ENCODE measurements around the gene FBH1.
"Not testable (repeated sequence)": the region's sequence is repeated elsewhere in the genome, so short reads cannot be mapped to it uniquely, and the experiment has no call there.

Gene FBH1

GRCh38 chr10:5889624-5890451 lies at the start of gene FBH1, which contains the start of gene ANKRD16:
TSS of gene FBH1 (plus strand) at chr10:5890243. CDS start at chr10:5890346, 103 bp downstream.
TSS of gene ANKRD16 (minus strand) at chr10:5889893. CDS start at chr10:5889354, 539 bp downstream.
- no peak for FAIRE-seq

- no peak for FAIRE-seq
Measured at GRCh38 chr10:5840314-5841307, 49.4 kb upstream of the FBH1 start.

- no peak for FAIRE-seq
Measured at GRCh38 chr10:5841965-5842364, 48.1 kb upstream of the FBH1 start.

DNA sequence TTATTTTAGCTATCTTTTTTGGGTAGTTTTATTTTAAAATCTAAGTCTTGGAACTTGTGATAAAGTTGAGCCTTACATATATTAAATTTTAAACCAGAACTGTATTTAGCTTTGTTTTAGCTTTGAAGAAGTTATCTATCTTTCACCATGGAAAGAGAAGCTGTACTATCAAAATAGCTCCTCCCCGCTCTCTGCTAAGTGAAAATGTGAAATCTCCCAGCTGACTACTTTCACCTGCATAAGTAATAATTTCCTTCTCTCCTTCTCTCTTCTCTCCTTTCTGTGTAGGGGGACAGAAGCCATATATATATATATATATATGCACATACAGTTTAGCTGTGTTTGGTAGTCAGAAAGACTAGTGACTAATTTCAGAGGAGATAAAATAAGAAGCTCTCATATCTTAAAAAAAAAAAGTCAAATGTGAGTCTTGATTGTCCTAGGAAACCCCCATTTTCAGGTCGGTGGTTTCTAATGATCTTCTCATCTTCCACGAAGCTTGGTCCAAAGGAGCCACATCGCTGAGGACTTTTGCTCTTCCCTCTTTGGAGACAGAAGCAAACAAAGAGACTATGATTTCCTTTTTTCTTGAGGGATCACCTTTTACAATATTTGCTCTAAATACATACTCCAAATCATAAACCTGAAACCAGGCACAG lies 46.2 kb upstream of the FBH1 start:
- FAIRE-seq, result no peak

GRCh38 chr10:5844345-5845055 lies 45.5 kb upstream of the FBH1 start:
- FAIRE-seq, result no peak

- FAIRE-seq, result not testable (repeated sequence)
Measured at GRCh38 chr10:5846667-5847066, 43.4 kb upstream of the FBH1 start.

DNA sequence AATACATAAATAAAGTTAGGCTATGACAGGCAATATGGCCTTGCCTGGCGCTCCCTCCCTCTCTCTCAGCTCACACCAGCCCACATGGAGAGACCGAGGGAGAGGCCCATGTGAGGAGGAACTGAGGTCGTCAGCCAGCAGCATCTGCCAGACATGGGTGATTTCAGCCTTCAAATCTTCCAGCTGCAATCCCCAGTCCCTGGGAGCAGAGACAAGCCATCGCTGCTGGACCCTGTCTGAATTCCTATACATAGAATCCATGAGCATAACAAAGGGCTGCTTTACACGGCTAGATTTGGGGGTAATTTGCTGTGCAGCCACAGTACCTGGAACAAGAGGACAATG lies 35.9 kb upstream of the FBH1 start:
- FAIRE-seq, result no peak

GRCh38 chr10:5855979-5856700 lies 33.9 kb upstream of the FBH1 start:
- FAIRE-seq, result no peak

DNA sequence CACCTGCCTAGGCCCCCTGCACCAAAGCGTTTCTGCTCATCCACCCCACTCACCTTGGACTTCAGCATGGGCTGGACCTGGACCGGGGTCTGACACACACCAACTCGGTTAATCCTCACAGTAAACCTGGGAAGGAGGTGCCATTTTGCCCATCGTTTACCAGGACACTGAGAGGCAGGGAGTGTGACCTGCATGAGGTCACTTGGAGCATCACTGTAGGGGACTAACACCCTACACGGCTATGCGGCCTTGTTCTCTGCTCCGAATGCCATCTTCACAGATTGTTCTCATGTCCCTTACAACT lies 33.4 kb upstream of the FBH1 start:
- FAIRE-seq, result no peak

- no peak for FAIRE-seq
Measured at GRCh38 chr10:5858811-5859210, 31.2 kb upstream of the FBH1 start.

GRCh38 chr10:5860066-5860465 lies 30.0 kb upstream of the FBH1 start:
- no peak for FAIRE-seq

DNA sequence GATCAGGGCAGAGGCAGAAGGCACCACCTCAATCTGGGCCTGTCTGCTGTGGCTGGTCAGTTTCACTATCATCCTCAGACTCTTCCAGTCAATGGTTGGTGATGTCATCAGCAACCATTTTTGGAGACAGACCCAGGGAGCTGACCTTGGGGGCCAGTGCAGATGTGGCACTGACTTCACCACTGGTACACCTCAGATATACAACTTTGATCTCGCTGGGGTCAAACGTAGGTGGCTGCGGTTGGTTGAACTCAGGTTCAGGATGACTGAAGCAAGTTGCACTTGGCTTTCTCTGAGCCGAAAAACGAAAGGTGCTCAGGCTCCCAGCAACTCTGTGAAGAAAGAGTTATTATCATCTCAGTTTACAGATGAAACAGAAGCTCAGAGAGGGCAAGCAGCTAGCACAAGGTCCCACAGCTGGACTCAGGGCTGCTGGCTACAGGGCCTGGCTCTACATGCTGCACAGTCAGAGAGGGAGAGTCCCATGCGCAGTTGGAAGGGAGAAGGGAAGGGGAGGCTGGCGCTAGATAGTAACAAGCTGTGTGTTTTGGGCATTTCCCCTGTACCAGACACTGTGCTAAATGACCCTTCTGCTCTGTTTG lies 27.6 kb upstream of the FBH1 start:
- no peak for FAIRE-seq

GRCh38 chr10:5862981-5863685 lies 26.9 kb upstream of the FBH1 start:
- FAIRE-seq, result not testable (repeated sequence)

- FAIRE-seq, result not testable (repeated sequence)
Measured at GRCh38 chr10:5866451-5867081, 23.5 kb upstream of the FBH1 start.

GRCh38 chr10:5867091-5867615 lies 22.9 kb upstream of the FBH1 start:
- FAIRE-seq, result not testable (repeated sequence)

DNA sequence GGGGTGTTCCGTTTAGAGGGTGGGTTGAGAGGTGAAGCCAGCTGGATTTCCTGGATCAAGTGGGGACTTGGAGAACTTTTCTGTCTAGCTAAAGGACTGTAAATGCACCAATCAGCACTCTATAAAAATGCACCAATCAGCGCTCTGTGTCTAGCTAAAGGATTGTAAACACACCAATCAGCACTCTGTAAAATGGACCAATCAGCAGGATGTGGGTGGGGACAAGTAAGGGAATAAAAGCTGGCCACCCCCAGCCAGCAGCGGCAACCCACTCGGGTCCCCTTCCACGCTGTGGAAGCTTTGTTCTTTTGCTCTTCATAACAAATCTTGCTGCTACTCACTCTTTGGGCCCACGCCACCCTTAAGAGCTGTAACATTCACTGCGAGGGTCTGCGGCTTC lies 21.7 kb upstream of the FBH1 start:
- not testable (repeated sequence) for FAIRE-seq

GRCh38 chr10:5869156-5869555 lies 20.9 kb upstream of the FBH1 start:
- FAIRE-seq, result no peak

DNA sequence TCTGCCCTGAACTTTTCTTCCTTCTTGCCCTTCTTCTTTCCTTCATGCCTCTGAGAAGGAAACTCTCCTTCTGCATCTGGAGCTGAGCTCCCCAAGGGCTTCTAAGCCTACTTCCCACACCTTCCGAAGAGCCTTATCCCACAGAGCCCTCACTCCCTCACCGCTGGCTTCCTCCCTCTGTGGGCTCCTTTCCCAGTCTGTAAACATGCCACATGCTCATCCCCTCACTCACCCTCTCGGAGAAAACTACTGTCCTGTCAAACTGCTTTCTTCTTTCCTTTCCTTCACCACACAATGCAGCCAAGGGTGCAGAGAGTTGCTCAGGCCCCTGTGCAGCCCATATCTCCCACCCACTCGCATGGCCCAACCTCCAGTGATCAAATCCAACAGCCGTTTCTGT lies 18.4 kb upstream of the FBH1 start:
- FAIRE-seq, result no peak

- FAIRE-seq, result peak; percentile 84
Measured at GRCh38 chr10:5873515-5873995, 16.5 kb upstream of the FBH1 start.
